Measurements from ENCODE around the gene PIPOX.
A peak's percentile ranks its signal among the peaks of the same experiment; 100 is the strongest.

Gene PIPOX

DNA sequence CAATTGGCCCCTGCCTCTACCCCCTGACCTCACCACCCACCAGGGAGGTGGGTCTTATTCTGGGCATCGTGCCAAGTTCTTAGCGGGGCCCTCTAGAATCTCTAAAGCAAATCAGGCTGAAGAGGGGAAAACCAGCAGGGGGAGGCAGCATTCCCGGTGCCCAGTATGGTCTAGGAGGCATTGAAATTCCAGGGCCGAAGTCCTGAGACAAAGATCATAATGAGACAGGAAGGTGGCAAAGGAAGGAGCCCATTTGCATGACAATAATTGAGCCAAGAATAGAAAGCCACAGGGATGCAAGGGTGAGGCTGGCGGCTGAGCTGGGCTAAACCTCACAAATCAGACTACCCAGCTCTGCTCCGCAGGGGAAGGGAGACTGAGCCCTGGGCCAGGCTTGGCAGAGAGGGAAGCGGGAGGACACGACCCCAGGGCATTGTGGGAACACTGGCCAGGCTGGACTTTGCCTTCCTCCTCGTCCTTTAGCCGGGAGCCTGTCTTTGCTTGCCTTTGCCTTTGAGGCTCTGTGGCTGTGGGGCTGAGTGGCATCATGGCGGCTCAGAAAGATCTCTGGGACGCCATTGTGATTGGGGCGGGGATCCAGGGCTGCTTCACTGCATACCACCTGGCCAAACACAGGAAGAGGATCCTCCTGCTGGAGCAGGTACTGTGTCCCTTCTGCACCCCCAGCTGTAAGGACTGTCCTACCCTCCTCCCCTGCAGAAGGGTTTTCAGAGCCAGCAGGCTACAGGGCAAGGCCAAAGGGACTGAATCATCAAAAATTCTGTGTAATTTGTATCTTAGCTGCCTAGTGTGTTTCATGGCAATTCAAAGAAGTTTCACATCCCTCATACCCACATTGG lies at the start of gene PIPOX:
PIPOX (plus strand) TSS at position 463 of the 860 bp plus-strand sequence; CDS start at position 548, 85 bp downstream.
- peak; percentile 98 for DNase-seq

GRCh38 chr17:28993645-28994426 lies 49.1 kb upstream of the PIPOX start:
- no peak for DNase-seq

- DNase-seq, result no peak
Observed at GRCh38 chr17:28996554-28997096, 46.3 kb upstream of the PIPOX start.

- DNase-seq, result peak; percentile 29
Observed at GRCh38 chr17:28997806-28998205, 45.1 kb upstream of the PIPOX start.

DNA sequence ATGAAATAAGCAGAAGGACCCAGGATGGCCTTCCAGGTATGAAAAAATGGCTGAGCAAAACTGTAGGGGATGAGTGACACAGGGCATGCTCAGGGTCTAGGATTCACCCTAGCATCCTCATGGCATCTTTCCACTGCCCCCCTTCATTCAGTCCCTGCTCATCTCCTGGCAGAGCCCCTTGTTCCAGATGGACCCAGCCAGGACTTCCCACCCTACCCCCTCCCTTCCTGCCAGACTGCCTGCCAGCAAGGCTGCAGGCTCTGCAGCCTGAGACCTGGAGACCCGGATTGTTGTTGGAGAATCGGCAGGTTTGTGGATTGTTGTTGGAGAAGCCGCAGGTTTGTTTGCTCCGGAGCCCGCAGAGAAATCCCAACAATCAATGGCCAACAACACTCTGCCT lies 43.7 kb upstream of the PIPOX start:
- no peak for DNase-seq

GRCh38 chr17:29000973-29001372 lies 42.0 kb upstream of the PIPOX start:
- DNase-seq, result no peak

GRCh38 chr17:29002811-29003210 lies 40.1 kb upstream of the PIPOX start:
- no peak for DNase-seq

DNA sequence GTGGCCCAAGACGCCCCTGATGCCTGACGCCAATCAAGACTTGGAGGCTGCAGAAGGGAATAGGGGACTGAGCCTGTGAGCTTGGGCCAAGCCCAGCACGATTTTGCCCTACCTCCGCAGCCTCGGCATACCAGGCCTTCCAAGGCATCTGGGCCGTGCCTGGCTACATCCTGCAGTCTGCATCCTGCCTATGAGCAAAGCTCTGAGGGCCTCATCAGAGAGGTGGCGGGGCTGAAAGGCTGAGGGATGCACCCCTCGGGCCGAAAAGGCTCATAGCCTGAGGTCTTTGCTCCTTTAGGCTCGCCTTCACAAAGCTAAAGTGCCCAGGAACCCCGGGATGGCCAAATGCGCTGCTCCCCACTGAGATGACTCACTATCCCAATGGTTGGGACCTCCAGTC lies 39.7 kb upstream of the PIPOX start:
- no peak for DNase-seq

- no peak for DNase-seq
Observed at GRCh38 chr17:29004081-29004692, 38.8 kb upstream of the PIPOX start.

- peak; percentile 41 for DNase-seq
Observed at GRCh38 chr17:29005936-29006511, 36.9 kb upstream of the PIPOX start, which contains the start of gene SEZ6. Gene SEZ6 (minus strand): TSS chr17:29006033. CDS start chr17:29005869, 164 bp downstream.

- no peak for DNase-seq
Observed at GRCh38 chr17:29007456-29007855, 35.5 kb upstream of the PIPOX start.

DNA sequence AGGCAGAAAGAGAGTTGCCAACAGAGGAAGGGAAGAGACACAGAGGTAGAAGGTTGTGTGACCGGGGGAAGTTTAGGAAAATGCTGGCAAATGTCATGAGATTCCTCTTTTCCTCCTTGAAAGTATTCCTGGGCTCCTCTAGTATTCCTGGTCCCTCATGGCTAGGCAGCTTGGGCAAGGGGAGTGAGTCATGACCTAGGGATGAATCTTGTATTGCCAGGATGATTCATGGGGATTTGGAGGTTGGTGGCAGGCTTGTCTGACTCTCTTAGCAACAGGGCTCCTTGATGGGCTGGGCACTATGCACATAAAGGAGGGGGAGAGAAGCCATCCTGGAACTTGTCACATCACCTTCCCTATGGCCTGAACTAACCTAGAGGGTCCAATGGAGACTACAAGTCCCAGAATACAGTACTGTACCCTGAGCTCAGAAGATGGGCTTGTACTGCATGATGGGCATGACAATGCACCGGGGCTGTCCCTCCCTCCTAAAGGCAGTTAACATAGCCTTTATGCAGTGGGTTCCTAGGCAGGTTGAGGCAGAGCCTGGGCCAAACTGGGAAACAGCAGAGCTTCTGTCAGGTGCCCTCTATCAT lies 35.0 kb upstream of the PIPOX start:
- DNase-seq, result no peak

- DNase-seq, result no peak
Observed at GRCh38 chr17:29008591-29008990, 34.4 kb upstream of the PIPOX start.

- no peak for DNase-seq
Observed at GRCh38 chr17:29010129-29010528, 32.8 kb upstream of the PIPOX start.

DNA sequence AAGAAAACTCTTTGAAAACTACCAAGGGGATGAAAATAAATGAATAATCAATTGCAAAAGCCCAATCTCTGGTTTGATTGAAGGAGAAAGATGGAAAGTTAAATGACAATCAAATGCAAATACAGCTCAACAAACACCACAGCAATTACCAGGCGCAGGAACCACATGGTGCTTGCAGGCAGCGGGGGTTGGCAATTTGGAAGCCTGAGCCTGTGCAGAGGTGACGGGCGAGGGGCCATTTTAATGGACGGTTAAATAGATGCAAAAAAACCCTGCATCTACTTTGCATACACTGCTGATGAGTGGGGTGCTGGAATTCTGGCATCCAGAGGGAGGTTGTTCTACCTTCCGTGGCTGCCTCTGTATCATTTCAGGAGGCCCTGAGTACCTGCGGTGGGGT lies 32.4 kb upstream of the PIPOX start:
- peak; percentile 39 for DNase-seq

DNA sequence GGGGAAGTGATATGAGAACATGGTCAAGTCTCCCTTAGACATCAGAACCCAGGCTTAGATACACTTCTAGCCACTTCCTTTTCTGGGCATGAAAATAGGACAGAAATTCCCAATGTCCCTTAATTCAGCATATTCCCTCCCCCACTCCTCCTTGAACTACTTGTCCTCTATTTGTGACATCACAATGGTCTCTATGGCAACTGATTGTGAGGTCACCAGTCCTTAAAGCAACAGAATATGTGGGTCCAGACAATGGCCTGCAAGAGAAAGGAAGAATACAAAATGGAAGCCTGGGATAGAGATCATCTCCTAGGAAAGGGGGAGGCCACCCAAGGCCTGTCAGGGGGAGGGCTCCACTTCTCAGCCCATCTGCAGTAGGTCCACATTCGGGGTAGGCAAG lies 30.4 kb upstream of the PIPOX start:
- DNase-seq, result no peak

DNA sequence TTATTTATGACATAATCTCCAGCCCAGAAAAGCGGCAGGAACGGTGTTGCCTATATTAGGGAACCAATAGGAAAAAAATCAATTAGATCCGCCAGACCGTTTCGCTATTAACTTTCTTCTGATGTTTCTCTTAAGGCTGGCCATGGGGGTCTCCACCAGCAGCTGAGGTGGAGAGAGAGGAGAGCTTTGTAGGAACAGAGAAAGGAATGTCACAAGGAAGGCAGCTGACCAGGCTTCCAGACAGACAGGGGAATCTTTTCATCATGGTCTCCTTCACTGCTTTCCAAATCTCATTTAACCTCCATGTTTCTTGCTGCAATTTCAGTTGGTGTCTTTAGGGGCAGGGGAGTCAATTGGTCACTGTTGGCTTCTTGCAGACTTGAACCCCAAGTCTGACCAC lies 28.2 kb upstream of the PIPOX start:
- no peak for DNase-seq

- no peak for DNase-seq
Observed at GRCh38 chr17:29016345-29017210, 26.4 kb upstream of the PIPOX start.

DNA sequence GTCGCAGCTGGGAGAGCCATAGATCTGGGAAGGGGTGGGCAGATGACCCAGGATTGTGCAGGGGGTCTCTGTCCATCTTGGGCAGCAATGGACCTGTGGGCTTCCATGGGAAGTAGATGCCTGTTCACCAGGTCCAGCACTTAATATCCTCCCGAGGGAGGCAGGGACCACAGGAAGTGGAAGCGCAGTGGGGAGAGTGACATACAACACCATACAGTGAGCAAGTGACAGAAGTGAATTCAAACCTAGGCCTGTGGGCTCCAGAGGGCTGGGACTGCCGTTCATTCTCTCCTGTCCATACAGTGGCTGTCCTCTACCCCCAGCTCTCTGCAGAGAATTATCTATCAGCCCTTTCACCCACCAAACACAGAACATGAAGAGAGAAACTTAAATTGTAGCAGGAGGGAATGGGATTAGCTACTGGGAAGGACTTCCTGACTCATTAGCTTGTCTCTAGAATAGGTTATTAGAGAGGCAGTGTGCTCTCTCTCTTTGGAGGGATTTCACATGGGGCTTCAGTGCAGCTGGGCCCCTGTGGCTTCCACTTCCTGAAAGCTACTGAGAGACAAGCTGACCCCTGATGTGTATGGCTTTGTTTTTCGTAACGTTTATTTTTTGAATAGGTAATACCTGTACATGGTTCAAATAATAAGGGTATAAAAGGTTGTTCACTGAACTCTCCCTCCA lies 24.0 kb upstream of the PIPOX start:
- no peak for DNase-seq

DNA sequence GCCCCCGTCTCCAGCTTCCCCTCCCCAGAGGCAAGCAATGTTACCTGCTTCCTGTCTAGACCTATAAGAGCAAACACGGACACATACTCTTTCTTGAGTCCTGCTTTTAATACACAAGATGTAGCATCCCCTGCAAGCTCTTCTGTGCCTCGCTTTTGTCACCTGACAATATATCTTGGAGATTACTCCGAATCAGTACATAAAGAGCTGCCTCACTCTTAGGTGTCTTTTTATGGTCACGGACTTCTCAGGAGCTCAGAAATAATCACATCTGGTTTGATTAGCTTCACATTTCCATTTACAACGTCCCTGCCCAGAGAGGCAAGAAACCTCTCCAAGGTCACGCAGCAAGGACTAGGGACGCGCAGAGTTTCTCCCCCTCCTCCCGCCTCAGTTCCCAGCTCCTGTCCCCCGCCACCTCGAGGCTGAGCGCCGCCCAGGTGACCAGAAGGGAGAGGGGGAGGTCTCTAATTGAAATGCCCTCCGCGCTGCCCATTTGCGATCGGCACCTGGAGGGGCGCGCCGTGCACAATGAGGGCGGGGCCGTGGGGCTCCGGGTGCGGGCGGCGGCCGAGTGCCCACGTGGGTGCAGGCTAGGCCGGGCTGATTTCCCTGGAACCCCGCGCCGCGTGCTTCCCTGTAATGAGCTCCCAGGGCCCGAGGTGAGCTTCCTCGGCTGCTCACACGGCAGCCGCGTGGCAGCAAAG lies 23.3 kb upstream of the PIPOX start:
- DNase-seq, result no peak

Measured in NCI-H1417 treated with DMSO at 0.1 percent for 48 hours (cell line).